GM21447 (cell line): Measurements from ENCODE around the gene TBC1D16.

Source experiments
- ATAC-seq: cut with Tn5 transposase; IDR thresholded peaks from one replicate; pipeline ENCODE4 v1.9.1; 2021; ENCODE audit not compliant: unreplicated experiment

TBC1D16 gene

GRCh38 chr17:79942591-79943346, 92.9 kb downstream of the TBC1D16 start:
- no peak for ATAC-seq

GRCh38 chr17:79942011-79942405, 93.7 kb downstream of the TBC1D16 start:
- no peak for ATAC-seq

- no peak for ATAC-seq
Observed at GRCh38 chr17:79941088-79942010, 94.3 kb downstream of the TBC1D16 start.

GRCh38 chr17:79940459-79941087, 95.1 kb downstream of the TBC1D16 start:
- no peak for ATAC-seq

GRCh38 chr17:79939755-79940458, 95.8 kb downstream of the TBC1D16 start:
- ATAC-seq = no peak

- no peak for ATAC-seq
Observed at GRCh38 chr17:79939094-79939435, 96.6 kb downstream of the TBC1D16 start.

- no peak for ATAC-seq
Observed at GRCh38 chr17:79938336-79939093, 97.2 kb downstream of the TBC1D16 start.

- ATAC-seq = no peak
Observed at GRCh38 chr17:79937391-79938335, 98.0 kb downstream of the TBC1D16 start.

- no peak for ATAC-seq
Observed at GRCh38 chr17:79936641-79937381, 98.9 kb downstream of the TBC1D16 start.

- ATAC-seq = no peak
Observed at GRCh38 chr17:79936050-79936449, 99.6 kb downstream of the TBC1D16 start.

GRCh38 chr17:79935197-79935885, 100.3 kb downstream of the TBC1D16 start:
- no peak for ATAC-seq

- ATAC-seq = no peak
Observed at GRCh38 chr17:79934653-79934970, 101.1 kb downstream of the TBC1D16 start.

GRCh38 chr17:79933863-79934652, 101.6 kb downstream of the TBC1D16 start:
- ATAC-seq = no peak

GRCh38 chr17:79932451-79933306, 103.0 kb downstream of the TBC1D16 start:
- ATAC-seq = no peak

GRCh38 chr17:79931817-79932309, 103.8 kb downstream of the TBC1D16 start:
- no peak for ATAC-seq
